Measurements from ENCODE around the gene FRMD4B. TPM values are rescaled to one million over a fixed set of nuclear protein-coding genes. Genes with fewer than 3 reads are reported as not detected.

FRMD4B gene
- polyA plus RNA-seq, 2 donors, result 18.6 to 21.0 TPM

- Histone ChIP-seq H3K4me3 (ENCODE audit: low read depth in 1 of 2, low read length in 2 of 2) (no peak overlapping the region), H3K9me3 (ENCODE audit: control insufficient read depth in 2 of 2, insufficient read depth in 1 of 2, low read depth in 1 of 2, low read length in 1 of 2) (no peaks in the 10 kb centered on the region), H3K27me3 (ENCODE audit: control insufficient read depth in 1 of 2, insufficient read depth in 2 of 2, low read length in 2 of 2) (no peaks in the 10 kb centered on the region), H3K4me1 (ENCODE audit: control insufficient read depth in 2 of 2, insufficient read depth in 2 of 2, low read length in 1 of 2) (no peaks in the 10 kb centered on the region), H3K27ac (ENCODE audit: low read depth in 2 of 2, low read length in 1 of 2) (no peak overlapping the region), H3K36me3 (ENCODE audit: control insufficient read depth in 2 of 2, insufficient read depth in 2 of 2, low read length in 1 of 2) (no peaks in the 10 kb centered on the region)
- WGBS, 2 donors, result 76% methylated on average over 9 of the region's 9 CpGs
These were observed 64.4 kb downstream of the FRMD4B start for GRCh38 chr3:69321301-69322157.

- no peaks in the 10 kb centered on the region for H3K27me3 ChIP-seq (ENCODE audit: control insufficient read depth in 1 of 2, insufficient read depth in 2 of 2, low read length in 2 of 2)
- H3K9me3 ChIP-seq (ENCODE audit: control insufficient read depth in 2 of 2, insufficient read depth in 1 of 2, low read depth in 1 of 2, low read length in 1 of 2), result no peaks in the 10 kb centered on the region
- H3K27ac ChIP-seq (ENCODE audit: low read depth in 2 of 2, low read length in 1 of 2), result no peak overlapping the region
- no peak overlapping the region for H3K4me3 ChIP-seq (ENCODE audit: low read depth in 1 of 2, low read length in 2 of 2)
- H3K4me1 ChIP-seq (ENCODE audit: control insufficient read depth in 2 of 2, insufficient read depth in 2 of 2, low read length in 1 of 2), result no peaks in the 10 kb centered on the region
- 70 to 76% methylated on average over 4 of the region's 4 CpGs for WGBS, 2 donors
- no peaks in the 10 kb centered on the region for H3K36me3 ChIP-seq (ENCODE audit: control insufficient read depth in 2 of 2, insufficient read depth in 2 of 2, low read length in 1 of 2)
These were observed 65.0 kb downstream of the FRMD4B start for GRCh38 chr3:69320871-69321271.

- H3K27ac ChIP-seq (ENCODE audit: low read depth in 2 of 2, low read length in 1 of 2), result no peak overlapping the region
- H3K4me3 ChIP-seq (ENCODE audit: low read depth in 1 of 2, low read length in 2 of 2), result no peak overlapping the region
- H3K36me3 ChIP-seq (ENCODE audit: control insufficient read depth in 2 of 2, insufficient read depth in 2 of 2, low read length in 1 of 2), result no peaks in the 10 kb centered on the region
- no peaks in the 10 kb centered on the region for H3K4me1 ChIP-seq (ENCODE audit: control insufficient read depth in 2 of 2, insufficient read depth in 2 of 2, low read length in 1 of 2)
- 77 to 80% methylated on average over 4 of the region's 4 CpGs for WGBS, 2 donors
- no peaks in the 10 kb centered on the region for H3K27me3 ChIP-seq (ENCODE audit: control insufficient read depth in 1 of 2, insufficient read depth in 2 of 2, low read length in 2 of 2)
- H3K9me3 ChIP-seq (ENCODE audit: control insufficient read depth in 2 of 2, insufficient read depth in 1 of 2, low read depth in 1 of 2, low read length in 1 of 2), result no peaks in the 10 kb centered on the region
These were observed 66.2 kb downstream of the FRMD4B start for GRCh38 chr3:69319652-69320051.

DNA sequence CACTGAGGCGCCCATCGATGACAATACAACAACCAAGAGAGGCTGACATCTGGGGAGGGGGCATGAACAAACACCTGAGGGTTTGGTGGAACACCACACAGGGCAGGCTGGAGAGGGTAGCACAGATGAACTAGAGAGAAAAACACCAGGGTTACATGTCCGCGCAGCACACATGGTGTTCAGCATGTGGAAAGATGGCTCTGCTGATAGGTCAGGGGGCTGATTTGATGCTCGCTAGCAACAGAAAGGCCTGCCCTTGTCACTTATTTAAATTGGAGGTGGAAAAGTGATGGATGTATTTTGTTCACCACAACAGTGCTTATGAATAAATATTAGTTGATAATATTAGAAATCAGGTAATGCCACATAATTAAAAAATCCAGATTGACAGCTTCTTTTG is 67.5 kb downstream of the FRMD4B start:
- Histone ChIP-seq H3K27ac (ENCODE audit: low read depth in 2 of 2, low read length in 1 of 2) (no peak overlapping the region), H3K27me3 (ENCODE audit: control insufficient read depth in 1 of 2, insufficient read depth in 2 of 2, low read length in 2 of 2) (no peaks in the 10 kb centered on the region), H3K9me3 (ENCODE audit: control insufficient read depth in 2 of 2, insufficient read depth in 1 of 2, low read depth in 1 of 2, low read length in 1 of 2) (no peaks in the 10 kb centered on the region), H3K4me1 (ENCODE audit: control insufficient read depth in 2 of 2, insufficient read depth in 2 of 2, low read length in 1 of 2) (no peaks in the 10 kb centered on the region), H3K36me3 (ENCODE audit: control insufficient read depth in 2 of 2, insufficient read depth in 2 of 2, low read length in 1 of 2) (no peaks in the 10 kb centered on the region), H3K4me3 (ENCODE audit: low read depth in 1 of 2, low read length in 2 of 2) (no peak overlapping the region)
- WGBS, 2 donors, result 97% methylated on average over 5 of the region's 5 CpGs

DNA sequence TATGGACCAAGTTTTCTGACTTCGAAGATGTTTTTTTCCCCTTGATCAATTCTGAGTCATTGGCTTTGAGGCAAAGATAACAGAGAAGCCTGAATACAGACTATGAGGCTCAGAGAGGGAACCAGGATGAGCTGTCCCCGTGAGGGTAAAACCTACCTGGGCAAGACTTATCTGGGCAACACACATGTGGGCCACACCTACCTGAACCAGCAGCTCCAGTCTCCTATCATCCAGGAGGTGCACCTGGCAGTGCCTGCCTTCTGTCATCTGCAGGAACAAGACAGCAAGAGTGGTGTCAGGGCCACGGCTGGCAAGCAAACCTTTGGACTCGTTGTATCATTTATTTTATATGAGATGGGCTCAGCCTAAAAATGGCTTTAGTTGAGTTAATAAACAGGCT is 72.6 kb downstream of the FRMD4B start:
- no peaks in the 10 kb centered on the region for H3K9me3 ChIP-seq (ENCODE audit: control insufficient read depth in 2 of 2, insufficient read depth in 1 of 2, low read depth in 1 of 2, low read length in 1 of 2)
- no peak overlapping the region for H3K27ac ChIP-seq (ENCODE audit: low read depth in 2 of 2, low read length in 1 of 2)
- H3K4me1 ChIP-seq (ENCODE audit: control insufficient read depth in 2 of 2, insufficient read depth in 2 of 2, low read length in 1 of 2), result no peaks in the 10 kb centered on the region
- H3K27me3 ChIP-seq (ENCODE audit: control insufficient read depth in 1 of 2, insufficient read depth in 2 of 2, low read length in 2 of 2), result no peaks in the 10 kb centered on the region
- no peak overlapping the region for H3K4me3 ChIP-seq (ENCODE audit: low read depth in 1 of 2, low read length in 2 of 2)
- H3K36me3 ChIP-seq (ENCODE audit: control insufficient read depth in 2 of 2, insufficient read depth in 2 of 2, low read length in 1 of 2), result no peaks in the 10 kb centered on the region
- WGBS, 2 donors, result 56 to 66% methylated on average over 4 of the region's 4 CpGs

DNA sequence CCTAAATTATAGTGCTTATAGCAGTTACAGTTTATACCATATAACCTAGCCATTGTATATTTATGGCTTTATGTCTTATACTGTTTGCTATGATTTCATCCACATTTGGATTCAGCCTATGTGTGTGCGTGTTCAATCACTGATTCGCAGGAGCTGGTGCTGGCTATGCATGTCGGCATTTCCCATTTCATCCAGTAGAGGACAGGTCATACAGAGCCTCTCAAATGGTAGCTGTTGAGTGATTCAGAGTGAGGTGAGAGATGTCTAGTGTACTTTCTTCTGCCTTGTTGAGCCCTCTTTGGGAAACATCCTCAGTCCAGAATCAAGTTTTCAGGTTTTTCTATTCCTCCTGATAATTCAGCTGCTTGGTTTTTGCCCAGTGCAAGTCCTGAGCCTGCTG is 76.1 kb downstream of the FRMD4B start:
- no peak overlapping the region for H3K27ac ChIP-seq (ENCODE audit: low read depth in 2 of 2, low read length in 1 of 2)
- no peaks in the 10 kb centered on the region for H3K27me3 ChIP-seq (ENCODE audit: control insufficient read depth in 1 of 2, insufficient read depth in 2 of 2, low read length in 2 of 2)
- no peak overlapping the region for H3K4me3 ChIP-seq (ENCODE audit: low read depth in 1 of 2, low read length in 2 of 2)
- 71 to 83% methylated on average over 3 of the region's 3 CpGs for WGBS, 2 donors
- H3K4me1 ChIP-seq (ENCODE audit: control insufficient read depth in 2 of 2, insufficient read depth in 2 of 2, low read length in 1 of 2), result no peaks in the 10 kb centered on the region
- no peaks in the 10 kb centered on the region for H3K9me3 ChIP-seq (ENCODE audit: control insufficient read depth in 2 of 2, insufficient read depth in 1 of 2, low read depth in 1 of 2, low read length in 1 of 2)
- no peaks in the 10 kb centered on the region for H3K36me3 ChIP-seq (ENCODE audit: control insufficient read depth in 2 of 2, insufficient read depth in 2 of 2, low read length in 1 of 2)

GRCh38 chr3:69306239-69307185 is 79.4 kb downstream of the FRMD4B start:
- Histone ChIP-seq H3K4me1 (ENCODE audit: control insufficient read depth in 2 of 2, insufficient read depth in 2 of 2, low read length in 1 of 2) (no peaks in the 10 kb centered on the region), H3K4me3 (ENCODE audit: low read depth in 1 of 2, low read length in 2 of 2) (no peak overlapping the region), H3K36me3 (ENCODE audit: control insufficient read depth in 2 of 2, insufficient read depth in 2 of 2, low read length in 1 of 2) (no peaks in the 10 kb centered on the region), H3K27ac (ENCODE audit: low read depth in 2 of 2, low read length in 1 of 2) (peak overlapping the region; percentile 11 to 43), H3K9me3 (ENCODE audit: control insufficient read depth in 2 of 2, insufficient read depth in 1 of 2, low read depth in 1 of 2, low read length in 1 of 2) (no peaks in the 10 kb centered on the region), H3K27me3 (ENCODE audit: control insufficient read depth in 1 of 2, insufficient read depth in 2 of 2, low read length in 2 of 2) (no peaks in the 10 kb centered on the region)
- 32 to 33% methylated on average over 17 of the region's 17 CpGs for WGBS, 2 donors

DNA sequence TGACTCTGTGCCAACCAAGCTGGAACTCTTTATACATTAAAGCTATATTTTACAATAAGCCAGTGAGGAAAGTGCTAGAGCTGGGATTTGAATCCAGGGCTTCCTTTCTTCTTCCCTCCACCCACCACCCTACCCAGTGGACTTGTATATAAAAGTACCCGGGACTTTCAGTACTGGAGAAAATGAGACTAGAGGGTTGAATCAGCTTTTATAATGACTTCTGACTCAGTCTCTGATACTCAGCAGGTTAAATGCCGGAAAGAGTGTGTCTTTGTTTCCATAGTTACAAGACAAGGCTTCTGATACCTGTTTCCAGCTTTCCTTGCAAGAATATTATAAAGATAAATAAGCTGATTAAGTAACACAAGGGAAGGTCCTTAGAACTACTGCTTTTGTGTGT is 80.9 kb downstream of the FRMD4B start:
- no peaks in the 10 kb centered on the region for H3K27me3 ChIP-seq (ENCODE audit: control insufficient read depth in 1 of 2, insufficient read depth in 2 of 2, low read length in 2 of 2)
- no peak overlapping the region for H3K4me3 ChIP-seq (ENCODE audit: low read depth in 1 of 2, low read length in 2 of 2)
- H3K9me3 ChIP-seq (ENCODE audit: control insufficient read depth in 2 of 2, insufficient read depth in 1 of 2, low read depth in 1 of 2, low read length in 1 of 2), result no peaks in the 10 kb centered on the region
- H3K27ac ChIP-seq (ENCODE audit: low read depth in 2 of 2, low read length in 1 of 2), result no peak overlapping the region
- H3K36me3 ChIP-seq (ENCODE audit: control insufficient read depth in 2 of 2, insufficient read depth in 2 of 2, low read length in 1 of 2), result no peaks in the 10 kb centered on the region
- no peaks in the 10 kb centered on the region for H3K4me1 ChIP-seq (ENCODE audit: control insufficient read depth in 2 of 2, insufficient read depth in 2 of 2, low read length in 1 of 2)
- 35 to 54% methylated on average over 2 of the region's 2 CpGs for WGBS, 2 donors

DNA sequence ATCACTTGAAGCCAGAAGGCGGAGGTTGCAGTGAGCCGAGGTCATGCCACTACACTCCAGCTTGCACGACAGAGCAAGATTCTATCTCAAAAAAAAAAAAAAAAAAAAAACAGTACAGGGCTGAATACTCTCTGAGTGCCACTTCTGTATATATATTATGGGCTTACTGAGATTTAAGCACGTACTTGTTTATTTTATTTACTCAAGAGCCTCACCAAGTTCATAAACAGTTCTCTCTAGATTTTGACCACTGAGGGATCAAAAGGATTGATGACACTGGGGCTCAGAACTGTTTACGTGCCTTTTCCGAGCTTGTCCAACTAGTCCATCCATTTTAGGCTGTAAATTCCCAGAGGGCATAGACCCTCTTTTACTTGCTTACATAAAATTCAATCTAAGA is 81.5 kb downstream of the FRMD4B start:
- no peaks in the 10 kb centered on the region for H3K36me3 ChIP-seq (ENCODE audit: control insufficient read depth in 2 of 2, insufficient read depth in 2 of 2, low read length in 1 of 2)
- H3K27ac ChIP-seq (ENCODE audit: low read depth in 2 of 2, low read length in 1 of 2), result no peak overlapping the region
- no peaks in the 10 kb centered on the region for H3K27me3 ChIP-seq (ENCODE audit: control insufficient read depth in 1 of 2, insufficient read depth in 2 of 2, low read length in 2 of 2)
- no peaks in the 10 kb centered on the region for H3K9me3 ChIP-seq (ENCODE audit: control insufficient read depth in 2 of 2, insufficient read depth in 1 of 2, low read depth in 1 of 2, low read length in 1 of 2)
- H3K4me3 ChIP-seq (ENCODE audit: low read depth in 1 of 2, low read length in 2 of 2), result no peak overlapping the region
- no peaks in the 10 kb centered on the region for H3K4me1 ChIP-seq (ENCODE audit: control insufficient read depth in 2 of 2, insufficient read depth in 2 of 2, low read length in 1 of 2)
- WGBS, 2 donors, result 85 to 86% methylated on average over 6 of the region's 6 CpGs

Data from esophagus (tissue), 2 donors.